GM19238 (cell line): ENCODE data around the gene FAM163A.

ENCODE experiments used
- DNase-seq: peaks from one replicate; pipeline ENCODE4 v3.0.0; 2011; ENCODE audit warnings: low spot score; ENCODE audit not compliant: insufficient read length

FAM163A gene

DNA sequence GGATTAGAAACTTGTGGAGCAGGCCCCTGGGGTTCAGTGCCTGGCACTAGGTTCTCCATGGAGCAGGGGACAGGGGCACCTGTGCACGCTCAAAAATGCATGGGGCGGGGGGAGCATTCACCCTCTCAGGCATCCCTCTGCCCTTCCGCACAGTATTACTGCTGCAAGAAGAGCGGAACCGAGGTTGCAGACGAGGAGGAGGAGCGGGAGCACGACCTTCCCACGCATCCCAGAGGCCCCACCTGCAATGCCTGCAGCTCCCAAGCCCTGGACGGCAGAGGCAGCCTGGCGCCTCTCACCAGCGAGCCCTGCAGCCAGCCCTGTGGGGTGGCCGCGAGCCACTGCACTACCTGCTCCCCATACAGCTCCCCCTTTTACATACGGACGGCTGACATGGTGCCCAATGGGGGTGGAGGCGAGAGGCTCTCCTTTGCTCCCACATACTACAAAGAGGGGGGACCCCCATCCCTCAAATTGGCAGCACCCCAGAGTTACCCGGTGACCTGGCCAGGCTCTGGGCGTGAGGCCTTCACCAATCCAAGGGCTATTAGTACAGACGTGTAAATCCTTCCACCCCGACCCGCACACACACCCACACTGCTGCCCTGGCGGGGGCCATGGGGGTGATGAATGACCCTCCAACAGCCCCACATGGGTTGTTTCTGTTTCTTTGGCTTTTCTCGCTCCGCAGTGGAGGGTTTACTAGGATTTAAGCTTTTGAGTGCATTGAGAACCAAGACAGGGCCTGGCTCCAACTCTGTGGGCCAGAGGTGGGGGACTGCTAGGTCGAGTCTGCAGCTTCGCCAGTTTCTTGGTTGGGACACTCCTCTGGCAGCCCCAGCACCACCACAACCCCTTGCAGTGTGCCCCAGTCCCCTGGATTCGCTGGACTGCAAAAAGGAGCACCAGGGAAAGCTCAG lies 70.8 kb downstream of the FAM163A start:
- DNase-seq, result no peak

DNA sequence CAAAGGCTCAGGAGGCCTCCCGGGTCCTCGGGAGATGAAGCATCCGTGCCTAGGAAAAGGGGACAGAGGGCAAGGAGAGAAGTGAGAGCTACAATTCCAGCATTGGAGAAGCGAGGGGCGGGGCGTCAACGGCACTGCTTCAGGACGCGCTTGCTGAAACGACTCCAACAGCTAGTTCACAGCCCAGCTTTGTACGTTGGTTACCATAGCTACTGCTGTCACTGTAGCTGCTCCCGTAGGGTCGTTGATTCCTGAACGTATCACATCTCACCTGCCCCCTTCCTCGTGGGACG lies 71.4 kb downstream of the FAM163A start:
- no peak for DNase-seq

DNA sequence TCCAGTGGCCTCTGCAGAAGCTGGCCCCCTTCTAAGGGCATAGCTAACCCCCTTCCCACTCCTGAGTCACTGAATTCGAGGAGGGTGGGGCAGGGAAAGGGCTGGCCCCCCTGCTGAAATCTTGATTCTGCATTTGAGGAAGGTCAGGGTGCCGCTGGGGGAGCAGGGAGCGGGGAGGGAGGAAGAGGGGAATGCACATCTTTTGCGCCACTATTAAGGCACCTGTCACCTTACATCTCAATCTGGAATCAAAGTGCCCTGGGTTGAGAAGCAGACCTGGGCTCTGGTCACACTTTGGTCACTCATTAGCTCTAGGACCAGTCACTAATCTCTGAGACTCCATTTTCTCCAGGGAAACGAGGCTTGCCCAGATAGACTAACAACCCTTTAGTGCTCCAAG lies 72.5 kb downstream of the FAM163A start:
- no peak for DNase-seq

DNA sequence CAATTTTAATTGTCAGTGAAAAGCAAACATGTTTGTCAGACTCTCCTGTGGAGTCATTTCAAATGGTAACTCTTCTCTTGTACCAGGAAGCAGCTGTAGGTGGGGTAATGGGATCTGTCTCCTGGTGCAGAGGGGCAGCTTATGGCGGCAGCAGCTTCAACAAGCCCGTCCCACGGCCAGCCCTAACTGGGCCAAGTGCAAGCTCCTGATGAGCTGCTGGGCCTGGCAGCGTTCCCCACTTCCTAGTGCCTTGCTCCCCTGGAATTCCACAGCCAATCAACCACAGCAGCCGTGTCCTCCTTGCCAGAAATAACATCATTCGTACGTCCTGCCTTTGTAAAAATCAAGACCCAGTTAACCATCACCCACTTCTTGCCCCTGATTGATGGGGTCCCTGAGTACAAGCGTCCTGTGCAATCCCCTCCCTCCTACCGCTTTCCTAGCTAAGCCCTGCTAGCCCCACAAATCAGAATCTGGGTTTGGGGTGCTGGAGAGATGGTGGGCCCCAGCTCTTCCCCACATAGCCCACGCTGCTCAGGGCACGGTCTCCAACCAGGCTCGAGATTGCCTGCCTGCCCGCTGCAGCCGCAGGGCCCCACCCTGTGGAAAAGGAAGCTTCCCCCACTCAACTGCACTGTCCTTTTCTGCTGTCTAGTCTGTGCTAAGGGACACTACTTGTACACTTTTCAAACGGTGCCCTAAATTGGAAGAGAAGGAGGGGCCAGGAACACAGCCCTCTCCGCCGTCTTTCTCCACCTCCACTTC lies 73.3 kb downstream of the FAM163A start:
- no peak for DNase-seq

DNA sequence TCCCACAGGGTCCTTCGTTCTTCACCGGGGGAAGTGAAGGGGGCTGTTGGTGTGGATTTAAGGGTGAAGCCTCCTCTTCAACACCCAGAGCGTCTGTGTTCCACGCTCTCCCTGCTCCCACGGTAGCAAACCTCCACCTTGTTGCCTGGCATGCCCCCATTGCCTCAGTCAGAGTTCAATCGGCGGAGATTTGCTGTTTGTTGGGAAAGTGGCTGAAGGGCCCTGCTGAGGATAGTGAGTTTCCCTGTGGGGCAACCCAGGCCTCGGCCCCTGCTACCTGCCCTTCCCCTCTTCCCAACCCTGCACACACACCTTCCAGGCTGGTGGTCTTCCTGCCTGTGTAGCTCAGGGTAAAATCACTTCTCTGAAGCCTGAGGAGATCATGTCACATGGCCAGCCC lies 74.0 kb downstream of the FAM163A start:
- no peak for DNase-seq

DNA sequence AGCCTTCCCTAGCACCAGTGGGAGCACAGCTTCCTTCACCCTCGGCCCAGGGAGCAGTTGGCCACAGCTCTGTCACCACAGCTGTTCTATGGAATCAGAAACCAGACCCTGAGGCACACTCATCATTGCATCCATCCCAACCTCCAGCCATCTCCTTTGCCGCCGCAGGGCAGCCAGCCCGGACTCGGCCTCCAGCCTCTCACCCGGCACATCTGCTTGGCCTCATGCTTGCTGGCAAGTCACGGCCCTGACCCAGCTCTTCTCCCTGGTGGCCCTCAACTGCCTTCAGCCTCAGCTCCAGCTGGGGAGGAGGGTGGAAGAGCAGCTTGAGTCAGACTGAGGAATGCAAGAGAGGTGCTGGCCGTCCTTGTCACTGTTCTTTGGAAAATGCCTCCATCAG lies 74.7 kb downstream of the FAM163A start:
- no peak for DNase-seq

DNA sequence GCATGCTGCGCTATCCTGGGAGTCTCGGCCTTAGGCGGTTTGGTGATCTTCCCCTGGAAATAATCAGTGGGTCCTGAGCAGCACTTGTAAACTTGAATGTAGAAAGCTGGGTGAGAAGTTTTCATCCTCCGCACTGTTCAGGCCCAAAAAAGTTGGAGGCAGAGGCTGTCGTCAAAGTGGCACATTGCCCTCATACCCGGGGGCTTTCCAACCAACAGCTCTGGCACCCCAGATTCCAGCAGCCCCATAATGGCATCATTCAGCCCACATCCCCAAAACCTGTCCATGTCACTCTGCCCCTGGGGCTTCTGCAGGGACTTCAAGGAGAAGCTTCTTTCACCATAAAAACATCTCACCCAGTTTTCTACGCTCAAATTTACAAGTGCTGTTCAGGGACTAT lies 75.2 kb downstream of the FAM163A start:
- DNase-seq, result no peak

DNA sequence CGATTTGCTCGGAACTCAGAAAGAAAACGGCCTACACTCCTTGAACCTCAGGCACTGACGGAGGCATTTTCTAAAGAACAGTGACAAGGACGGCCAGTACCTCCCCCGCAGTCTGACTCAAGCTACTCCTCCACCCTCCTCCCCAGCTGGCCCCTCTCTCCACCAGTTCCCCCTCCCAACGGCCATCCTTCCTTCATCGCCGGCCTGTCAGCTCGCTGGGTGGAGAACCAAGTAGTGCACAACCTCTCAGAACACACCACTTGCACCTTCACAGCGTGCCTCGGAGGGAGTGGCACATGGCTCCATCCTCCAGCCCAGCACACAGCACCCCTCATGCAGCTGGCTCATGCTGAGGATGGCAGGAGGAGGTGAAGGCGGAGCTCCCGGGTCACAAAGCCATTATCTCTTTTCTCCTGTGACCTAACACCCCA lies 75.7 kb downstream of the FAM163A start:
- DNase-seq, result no peak

DNA sequence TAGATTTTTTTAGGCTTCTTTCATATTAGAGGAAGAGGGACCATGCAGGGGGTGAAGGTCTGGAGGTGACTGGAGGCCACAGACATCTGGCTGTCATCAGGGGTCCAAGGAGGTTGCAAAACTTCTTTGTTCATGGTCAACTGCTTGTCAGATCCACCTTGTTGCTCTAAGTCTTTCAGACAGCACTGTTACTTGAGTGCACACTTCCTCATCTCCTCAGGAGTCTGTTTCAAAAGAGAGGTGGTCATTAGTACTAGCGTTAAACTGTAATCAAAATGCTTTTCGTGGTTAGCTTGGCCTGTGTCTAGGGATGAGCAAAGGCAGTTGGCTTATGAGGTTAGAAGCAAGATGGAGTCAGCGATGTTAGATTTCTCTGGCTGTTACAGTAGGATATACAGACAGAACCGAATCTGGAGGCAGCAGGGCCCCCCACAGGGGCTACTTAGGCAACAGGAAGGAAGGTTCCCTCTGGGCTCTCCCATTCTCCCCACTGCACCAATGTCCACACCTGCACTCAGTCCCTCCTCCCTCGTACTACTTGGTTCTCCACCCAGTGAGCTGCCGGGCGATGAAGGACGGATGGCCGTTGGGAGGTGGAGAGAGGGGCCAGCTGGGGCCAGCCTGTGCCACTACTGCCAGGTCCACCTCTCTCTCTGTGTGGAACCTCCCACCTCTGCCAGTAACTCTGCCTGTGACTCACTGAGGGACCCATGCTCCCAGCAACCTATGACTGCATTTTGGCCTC lies 77.3 kb downstream of the FAM163A start:
- DNase-seq, result no peak

DNA sequence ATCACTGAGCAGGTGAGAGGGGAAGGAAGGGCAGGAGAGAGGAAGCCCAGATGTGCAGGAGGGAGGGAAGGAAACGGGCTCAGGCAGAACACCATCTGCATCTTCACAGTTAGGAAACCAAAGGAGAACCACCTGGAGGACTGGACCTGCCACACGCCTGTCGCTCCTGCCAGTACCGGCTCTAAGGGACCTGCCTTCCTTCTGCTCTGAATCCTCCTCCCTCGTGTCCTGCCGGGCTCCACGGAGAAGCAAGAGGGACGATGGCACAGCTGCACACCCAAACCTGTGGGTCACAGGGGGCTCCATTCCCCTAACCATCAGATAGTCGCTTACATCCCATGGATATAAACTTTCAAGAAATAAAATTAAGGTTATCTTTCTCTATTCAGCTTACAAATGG lies 78.4 kb downstream of the FAM163A start:
- no peak for DNase-seq

DNA sequence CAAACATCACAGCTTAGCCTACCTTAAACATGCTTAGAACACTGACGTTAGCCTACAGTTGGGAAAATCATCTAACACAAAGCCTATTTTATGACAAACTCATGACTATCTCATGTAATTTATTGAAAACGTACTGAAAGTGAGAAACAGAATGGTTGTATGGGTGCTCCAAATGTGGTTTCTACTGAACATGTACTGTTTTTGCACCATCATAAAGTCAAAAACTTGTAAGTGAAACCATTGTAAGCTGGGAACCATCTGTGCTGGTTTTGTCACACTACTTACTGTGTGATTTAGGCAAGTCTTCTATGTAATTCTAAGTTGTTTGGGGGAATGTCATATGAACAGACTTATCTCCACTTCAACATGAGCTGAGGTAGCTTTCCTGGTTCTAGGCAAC lies 79.0 kb downstream of the FAM163A start:
- DNase-seq, result no peak

DNA sequence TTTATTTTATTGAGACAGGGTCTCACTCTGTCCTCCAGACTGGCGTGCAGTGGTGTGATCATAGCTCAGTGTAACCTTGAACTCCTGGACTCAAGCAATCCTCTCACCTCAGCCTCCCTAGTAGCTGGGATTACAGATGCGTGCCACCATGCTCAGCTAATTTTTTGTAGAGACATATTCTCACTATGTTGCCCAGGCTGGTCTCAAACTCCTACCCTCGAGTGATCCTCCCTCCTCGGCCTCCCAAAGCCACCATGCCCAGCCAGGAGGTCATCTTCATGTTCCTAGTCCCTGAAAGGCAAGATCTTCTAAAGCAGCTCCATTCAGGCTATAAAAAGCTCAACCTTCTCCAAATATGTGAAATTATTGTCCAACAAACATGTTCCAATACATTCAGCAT lies 80.6 kb downstream of the FAM163A start:
- no peak for DNase-seq

DNA sequence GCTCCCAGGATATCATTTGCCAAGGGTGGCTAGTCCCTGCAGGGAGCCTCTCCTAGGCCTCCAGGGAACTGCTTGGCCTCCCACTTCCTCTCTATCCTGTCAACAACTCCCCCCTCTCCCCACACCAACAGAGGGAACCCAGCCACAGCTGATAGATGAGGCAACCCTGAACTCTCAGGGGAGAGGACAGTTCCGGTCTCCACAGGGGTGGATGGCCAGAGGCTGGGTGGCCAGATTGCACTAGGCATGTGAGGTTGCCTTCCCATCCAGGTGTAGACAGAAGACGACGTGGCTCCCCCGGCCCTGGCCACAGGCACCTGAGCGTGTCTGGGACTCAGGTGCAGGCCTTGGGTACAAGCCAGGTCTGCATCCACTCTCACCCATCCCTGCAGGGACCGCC lies 81.2 kb downstream of the FAM163A start:
- DNase-seq, result no peak

DNA sequence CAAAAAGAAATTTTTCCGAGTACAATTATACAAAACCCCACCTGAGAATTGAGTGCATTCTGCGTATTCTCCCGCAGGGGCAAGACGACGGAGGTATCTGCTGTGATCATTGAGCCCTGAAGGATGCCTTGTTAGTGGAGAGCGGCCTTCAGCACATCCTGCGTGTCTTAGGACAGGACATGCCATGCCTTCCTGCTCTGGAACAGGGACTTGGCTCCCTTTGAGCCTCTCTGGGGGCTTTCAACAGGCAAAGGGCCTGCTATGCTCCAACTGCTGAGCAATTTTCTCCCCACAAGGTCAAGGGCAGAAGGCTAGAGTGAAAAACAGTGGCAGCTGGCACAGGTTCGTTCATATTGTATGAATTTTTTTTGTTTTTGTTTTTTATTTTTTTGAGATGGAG lies 82.1 kb downstream of the FAM163A start:
- DNase-seq, result no peak

DNA sequence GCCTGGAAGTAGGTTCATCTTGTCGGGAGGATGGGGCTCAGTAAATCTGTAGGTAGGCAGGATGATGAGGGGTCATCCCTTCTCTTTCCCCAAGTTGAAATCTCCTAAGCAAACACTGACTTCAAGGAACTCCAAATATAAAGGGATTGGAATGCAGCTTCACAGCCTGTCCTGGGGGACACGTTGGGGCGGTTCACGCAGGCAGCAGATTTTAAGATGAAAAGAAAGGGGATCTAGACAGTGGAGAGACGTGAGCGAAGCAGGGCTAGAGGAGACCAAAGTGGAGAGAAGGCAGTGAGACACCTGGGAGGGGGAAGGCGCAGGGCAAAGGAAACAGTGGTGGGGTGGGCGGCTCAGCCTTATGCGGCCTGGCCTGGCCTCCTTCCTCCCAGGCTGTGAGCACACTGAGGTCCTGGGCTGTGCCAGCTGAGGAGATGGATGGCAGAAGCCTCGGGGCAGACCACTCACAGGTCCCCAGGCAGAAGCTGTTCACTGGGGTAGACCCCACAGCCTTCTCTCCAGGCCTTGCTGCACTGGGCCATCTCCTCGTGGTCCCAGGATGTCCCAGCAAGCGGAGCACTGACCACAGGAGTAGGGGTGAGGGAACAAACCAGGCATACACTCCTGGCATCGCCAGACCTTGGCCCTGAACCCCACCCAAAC lies 82.8 kb downstream of the FAM163A start:
- DNase-seq, result no peak

DNA sequence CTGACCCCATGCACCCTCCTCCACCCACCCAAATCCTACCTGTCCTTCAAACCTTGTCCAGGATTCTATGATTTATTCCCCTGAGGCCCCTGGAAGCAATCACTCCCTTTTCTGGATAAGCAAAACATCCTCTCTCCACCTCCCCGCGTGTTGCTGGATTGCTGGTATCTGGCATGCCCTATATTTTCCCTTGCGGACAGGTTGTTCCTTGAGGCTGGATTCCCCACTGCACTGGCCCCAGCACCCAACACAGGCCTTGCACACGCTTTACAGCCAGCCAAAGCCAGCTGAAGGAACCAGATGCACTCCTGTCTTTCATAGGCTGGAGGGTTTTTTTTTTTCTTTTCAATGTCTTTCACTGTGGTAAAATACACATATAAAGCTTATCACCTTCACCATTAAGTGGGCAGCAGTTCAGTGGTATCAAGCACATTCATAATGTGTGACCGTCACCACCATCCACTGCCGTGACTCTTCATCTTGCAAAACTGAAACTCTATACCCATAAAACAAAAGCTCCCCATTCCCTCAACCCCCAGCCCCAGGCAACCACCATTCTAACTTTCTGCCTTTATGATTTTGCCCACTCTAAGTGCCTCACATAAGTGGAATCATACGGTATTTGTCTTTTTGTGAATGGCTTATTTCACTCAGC lies 83.7 kb downstream of the FAM163A start:
- DNase-seq, result no peak

DNA sequence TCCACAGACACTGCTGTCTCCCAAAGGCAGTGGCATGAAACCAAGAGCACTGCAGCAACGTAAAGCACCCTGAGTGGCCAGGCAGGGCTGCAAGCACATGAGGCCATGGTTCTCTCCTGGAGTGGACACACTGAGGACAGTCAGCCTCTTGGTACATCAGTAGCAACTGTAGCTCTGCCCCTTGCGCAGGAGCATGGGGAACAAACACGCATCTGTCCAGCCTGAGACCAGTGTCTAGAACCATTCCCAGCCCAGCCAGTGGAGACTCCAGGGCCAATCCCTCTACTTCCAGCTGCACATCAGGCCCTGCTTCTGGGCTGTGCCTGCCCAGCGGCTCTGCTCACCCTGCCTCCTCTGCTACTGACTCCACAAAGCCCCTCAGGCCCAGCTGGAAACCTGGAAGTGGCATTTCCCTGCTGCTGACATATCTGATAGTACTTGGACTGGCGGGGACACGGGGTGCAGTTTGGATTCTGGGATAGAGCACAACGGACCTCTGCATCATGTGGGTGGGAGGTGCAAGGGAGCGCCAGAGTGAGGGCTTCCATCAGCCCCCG lies 85.5 kb downstream of the FAM163A start:
- no peak for DNase-seq

DNA sequence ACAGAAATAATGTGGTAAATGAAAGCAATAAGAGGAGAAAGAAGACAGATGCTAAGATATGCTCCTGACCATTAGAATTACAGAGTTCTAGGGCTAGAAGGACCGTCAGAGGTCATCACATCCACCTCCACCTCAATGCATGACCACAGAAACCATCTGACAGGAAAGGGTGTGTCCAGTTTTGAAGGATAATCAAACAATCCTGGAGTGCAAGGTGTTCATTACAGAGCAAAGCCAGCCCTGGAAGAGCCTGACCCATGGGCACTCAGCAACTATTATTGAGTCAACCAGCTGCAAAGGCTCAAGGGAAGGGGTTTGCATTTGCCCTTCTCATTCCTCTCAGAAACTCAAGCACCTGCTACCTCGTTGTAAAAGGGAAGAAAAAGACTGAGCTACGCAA lies 88.1 kb downstream of the FAM163A start:
- DNase-seq, result no peak

DNA sequence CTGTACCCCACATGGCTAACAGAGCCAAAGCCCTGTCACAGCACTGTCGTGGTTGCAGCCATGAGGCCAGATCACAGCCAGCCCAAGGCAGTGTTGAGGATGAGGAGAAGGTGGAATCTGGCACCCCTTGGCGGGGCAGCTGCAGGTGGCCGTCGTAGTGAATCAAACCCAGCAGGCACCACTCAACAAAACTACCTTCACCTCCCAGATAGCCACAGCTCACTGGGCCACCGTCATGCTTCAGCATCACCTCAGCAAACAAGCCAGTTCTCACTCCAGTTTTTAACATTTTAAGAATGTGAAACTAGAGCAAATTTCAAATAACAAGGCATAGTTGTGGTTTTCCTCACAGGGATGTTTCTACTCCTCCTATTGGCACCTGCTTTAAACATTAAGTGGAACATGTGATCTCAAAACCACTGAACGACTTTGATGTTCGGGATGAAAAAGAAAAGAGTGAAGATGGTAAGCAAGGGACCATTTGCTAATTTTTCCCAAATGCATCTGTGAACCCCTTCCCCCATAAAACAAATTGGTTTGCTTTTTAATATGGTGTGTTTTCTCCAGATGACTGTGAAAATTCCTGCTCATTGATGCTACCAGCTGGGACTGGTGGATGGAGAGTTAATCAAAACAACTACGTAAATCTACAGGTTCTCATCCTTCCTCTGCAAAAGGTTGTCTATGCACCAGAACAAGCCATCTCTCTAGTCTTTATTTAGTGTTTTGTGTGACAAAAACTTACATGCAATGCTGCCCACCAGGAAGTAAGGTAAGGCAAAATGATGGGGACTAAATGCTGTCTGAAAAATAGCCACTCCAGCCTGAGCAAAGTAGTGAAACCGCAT lies 89.0 kb downstream of the FAM163A start:
- no peak for DNase-seq
